8988T (cell line): ENCODE results near the gene TGM1.
"Not testable (repeated sequence)": the region's sequence is repeated elsewhere in the genome, so short reads cannot be mapped to it uniquely, and the experiment has no call there.

Experiments
- DNase-seq: peaks from one replicate; pipeline ENCODE4 v3.0.0; 2011

The TGM1 gene

GRCh38 chr14:24203249-24203886, 59.6 kb downstream of the TGM1 start:
- not testable (repeated sequence) for DNase-seq

DNA sequence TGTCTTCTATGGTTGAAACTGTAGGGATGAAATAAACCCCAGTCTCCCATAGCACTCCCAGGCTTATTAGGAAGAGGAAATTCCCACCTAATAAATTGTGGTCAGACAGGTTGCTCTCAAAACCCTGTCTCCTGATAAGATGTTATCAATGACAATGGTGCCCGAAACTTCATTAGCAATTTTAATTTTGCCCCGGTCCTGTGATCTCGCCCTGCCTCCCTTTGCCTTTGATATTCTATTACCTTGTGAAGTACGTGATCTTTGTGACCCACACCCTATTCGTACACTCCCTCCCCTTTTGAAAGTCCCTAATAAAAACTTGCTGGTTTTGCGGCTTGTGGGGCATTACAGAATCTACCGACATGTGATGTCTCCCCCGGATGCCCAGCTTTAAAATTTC, 60.4 kb downstream of the TGM1 start:
- not testable (repeated sequence) for DNase-seq
